Measurements from ENCODE around the gene BLNK.

GRCh38 chr10:96244354-96244753 lies 27.0 kb downstream of the BLNK start:
- no peak for TF ChIP-seq CTCF (conservative IDR thresholded peaks at IDR 0.05 in 1 of 2, IDR thresholded peaks at IDR 0.05 in 1 of 2; ENCODE audit: low read depth in 1 of 2, low read length in 2 of 2)
- no peak for TF ChIP-seq EZH2 (IDR thresholded peaks at IDR 0.05; ENCODE audit: low read length, missing control alignments)

Data from fibroblast of lung (primary cell).